Activated CD8-positive, alpha-beta memory T cell treated with anti-CD3 and anti-CD28 coated beads, Interleukin-2, amount 50 U/mL, for 24 hours (primary cell): ENCODE data around the gene MAP1LC3B.
"Not testable (repeated sequence)": the region's sequence is repeated elsewhere in the genome, so short reads cannot be mapped to it uniquely, and the experiment has no call there.

Source experiments
- DNase-seq: peaks from one replicate; pipeline ENCODE4 v3.0.0-alpha.2; 2020; ENCODE audit errors: extremely low read depth

MAP1LC3B gene

GRCh38 chr16:87360862-87361610 is 31.1 kb upstream of the MAP1LC3B start:
- no peak for DNase-seq

GRCh38 chr16:87361916-87362619 is 30.1 kb upstream of the MAP1LC3B start:
- DNase-seq, result no peak

DNA sequence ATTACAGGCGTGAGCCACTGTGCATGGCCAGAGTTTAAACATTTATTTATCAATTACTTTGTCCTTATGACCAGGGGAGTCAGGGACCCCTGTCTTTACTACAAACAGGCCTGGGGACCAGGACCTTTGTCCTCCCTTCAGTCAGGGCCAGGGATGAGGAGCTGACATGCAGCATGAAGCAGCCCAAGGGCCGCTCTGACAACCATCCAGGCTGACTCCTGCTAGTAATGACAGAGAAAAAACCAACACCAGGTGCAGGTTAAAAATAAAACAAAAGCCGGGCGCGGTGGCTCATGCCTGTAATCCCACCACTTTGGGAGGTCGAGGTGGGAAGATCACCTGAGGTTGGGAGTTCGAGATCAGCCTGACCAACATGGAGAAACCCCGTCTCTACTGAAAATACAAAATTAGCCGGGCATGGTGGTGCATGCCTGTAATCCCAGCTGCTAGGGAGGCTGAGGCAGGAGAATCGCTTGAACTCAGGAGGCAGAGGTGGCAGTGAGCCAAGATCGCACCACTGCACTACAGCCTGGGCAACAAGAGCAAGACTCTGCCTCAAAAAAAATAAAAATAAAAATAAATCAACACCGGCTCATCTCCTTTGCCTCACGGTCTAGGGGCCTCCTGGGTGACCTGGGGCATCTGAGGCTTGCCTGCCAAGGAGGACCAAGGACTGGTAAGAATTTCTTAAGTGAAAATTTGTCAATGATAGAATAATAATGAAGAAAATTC is 29.1 kb upstream of the MAP1LC3B start:
- not testable (repeated sequence) for DNase-seq

DNA sequence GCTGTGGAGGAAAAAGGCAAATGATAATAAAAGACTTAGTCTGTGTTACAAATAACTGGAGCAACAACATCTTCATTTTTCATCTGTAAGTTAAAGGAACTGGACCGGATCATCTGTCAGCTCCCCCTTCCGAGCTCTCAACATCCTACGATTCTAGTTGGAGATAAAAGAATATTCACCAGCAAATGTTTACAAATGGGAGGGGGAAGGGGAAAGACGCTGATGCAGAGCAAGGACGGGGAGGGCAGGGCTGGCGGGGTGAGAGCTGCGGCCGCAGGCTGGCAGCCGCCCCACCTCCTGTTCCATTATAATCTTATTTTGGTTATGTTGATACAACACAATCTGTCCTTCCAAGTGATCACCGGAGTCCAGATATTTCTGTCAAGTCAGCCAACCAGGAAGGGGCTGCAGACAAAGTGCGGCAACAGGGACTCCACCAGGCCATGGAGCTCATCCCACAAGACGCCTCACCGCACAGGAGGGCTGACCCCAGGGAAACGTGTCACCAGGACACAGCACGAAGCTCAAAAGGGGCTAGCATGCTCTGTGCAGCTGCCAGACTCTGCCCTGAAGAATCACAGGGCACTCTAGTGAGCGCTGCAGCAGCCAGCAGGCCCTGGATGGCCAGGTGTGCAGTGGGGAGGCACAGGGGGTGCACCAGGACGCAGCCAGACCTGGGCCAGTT is 28.2 kb upstream of the MAP1LC3B start:
- DNase-seq, result no peak

- no peak for DNase-seq
Observed at GRCh38 chr16:87365021-87365713, 27.0 kb upstream of the MAP1LC3B start.

DNA sequence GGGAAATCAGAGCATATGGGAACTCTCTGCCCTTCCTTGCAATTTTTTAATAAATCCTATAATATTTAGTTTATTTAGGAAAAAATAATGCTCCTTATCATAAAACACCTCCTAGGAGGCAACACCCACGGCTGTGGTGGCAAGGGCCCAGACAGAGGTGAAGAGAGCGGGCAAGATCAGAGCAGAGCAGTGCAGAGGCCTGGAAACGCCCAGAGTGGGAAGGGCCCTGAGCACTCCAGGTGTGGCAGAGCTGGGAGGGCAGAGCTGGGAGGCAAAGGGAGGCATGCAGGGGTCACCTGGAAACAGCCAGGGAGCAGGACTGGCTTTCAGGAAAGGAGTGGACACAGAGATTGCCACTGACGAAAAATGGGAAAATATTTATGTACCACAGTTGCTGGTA is 25.8 kb upstream of the MAP1LC3B start:
- no peak for DNase-seq

- no peak for DNase-seq
Observed at GRCh38 chr16:87366930-87367329, 25.2 kb upstream of the MAP1LC3B start.

GRCh38 chr16:87367529-87367928 is 24.6 kb upstream of the MAP1LC3B start:
- DNase-seq, result no peak

DNA sequence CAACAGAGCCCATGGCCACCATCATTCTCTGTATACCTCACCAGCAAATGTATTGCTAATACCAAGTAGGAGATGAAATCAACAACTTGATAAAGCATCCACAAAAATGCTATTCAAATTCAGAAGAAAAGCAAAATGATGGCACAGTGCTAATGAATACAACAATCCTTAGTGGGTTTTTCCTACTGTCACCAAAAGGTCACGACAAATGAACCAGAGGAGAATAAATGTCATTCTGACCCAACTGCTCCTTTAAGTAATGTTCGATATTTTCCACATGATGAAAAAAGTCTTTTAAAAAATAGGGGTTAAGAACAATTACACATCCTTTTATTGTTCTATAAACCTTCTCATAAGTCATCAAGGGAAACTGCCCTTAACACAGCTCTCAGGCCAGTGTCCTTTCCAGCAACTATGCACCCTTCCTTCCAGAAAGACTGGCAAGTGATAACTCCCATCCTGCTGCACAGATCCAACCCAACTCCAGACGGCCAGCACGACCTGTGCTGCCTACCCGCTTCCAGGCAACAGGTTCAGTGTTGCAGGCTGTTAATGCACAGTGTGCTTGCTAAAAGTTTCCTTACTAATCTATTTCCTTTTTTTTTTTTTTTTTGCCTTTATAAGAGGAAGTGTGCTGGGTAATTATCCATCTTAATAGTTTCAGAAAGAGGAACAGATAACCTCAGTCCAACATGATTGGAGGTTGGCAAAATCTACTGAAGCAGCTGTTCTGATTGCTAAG is 23.9 kb upstream of the MAP1LC3B start:
- DNase-seq, result no peak

DNA sequence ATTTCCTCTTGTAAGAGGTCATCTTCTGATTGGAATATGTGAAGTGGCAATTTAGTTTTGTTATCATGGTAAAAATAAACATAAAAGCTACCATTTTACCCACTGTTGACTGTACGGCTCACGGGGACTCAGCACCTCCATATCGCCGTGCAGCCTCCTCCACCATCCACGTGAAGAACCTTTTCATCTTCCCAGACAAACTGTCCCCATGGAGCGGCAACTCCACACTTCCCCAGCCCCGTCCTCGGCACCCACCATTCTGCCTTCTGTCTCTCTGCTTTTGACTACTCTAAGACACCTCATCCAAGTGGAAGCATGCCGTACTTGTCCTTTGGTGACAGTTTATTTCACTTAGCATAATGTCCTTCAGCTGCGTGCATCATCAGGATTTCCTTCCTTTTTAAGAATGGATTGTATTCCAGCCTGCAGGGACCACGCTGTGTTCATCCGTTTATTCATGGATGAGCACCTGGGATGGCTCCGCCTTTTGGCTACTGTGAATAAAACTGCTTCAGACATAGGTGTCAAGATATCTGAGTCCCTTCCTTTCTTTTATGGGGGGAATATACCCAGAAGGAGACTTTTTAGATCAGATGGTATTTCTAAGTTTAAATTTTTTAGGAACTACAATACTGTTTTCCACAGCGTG is 22.9 kb upstream of the MAP1LC3B start:
- DNase-seq, result no peak

GRCh38 chr16:87369796-87370719 is 22.1 kb upstream of the MAP1LC3B start:
- DNase-seq, result no peak

GRCh38 chr16:87371261-87371866 is 20.8 kb upstream of the MAP1LC3B start:
- DNase-seq, result no peak

DNA sequence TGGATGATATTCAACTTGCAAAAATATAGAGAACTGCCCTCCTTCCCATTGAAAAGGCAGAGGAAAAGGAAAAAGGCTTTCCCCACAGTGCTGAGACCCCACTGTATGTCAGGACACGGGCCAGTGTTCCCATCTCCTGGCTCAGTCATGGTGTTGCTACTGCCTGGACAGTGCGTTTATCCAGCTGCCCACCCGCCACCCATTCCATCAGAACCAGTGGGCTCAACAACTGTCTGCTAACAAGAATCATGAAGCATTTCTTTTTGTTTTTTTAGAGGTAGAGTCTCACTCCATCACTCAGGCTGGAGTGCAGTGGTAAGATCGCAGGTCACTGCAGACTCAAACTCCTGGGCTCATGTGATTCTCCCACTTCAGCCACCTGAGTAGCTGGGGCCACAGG is 19.8 kb upstream of the MAP1LC3B start:
- no peak for DNase-seq

DNA sequence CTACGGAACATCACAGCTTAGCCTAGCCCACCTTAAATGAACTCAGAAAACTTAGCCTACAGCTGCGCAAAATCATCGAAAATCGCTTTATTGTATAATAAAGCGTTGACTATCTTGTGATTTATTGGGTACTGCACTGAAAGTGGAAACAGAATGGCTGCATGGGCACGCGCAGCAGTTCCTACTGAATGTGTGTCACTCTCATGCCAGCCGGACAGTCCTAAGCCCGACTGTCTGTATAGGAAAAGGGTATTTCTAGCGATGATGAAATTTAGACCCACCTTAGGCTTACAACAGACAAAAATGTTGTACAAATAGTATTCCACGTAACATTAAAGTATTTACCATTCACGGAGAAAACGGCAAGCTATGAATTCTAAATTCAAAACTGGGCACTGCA is 17.8 kb upstream of the MAP1LC3B start:
- DNase-seq, result no peak

DNA sequence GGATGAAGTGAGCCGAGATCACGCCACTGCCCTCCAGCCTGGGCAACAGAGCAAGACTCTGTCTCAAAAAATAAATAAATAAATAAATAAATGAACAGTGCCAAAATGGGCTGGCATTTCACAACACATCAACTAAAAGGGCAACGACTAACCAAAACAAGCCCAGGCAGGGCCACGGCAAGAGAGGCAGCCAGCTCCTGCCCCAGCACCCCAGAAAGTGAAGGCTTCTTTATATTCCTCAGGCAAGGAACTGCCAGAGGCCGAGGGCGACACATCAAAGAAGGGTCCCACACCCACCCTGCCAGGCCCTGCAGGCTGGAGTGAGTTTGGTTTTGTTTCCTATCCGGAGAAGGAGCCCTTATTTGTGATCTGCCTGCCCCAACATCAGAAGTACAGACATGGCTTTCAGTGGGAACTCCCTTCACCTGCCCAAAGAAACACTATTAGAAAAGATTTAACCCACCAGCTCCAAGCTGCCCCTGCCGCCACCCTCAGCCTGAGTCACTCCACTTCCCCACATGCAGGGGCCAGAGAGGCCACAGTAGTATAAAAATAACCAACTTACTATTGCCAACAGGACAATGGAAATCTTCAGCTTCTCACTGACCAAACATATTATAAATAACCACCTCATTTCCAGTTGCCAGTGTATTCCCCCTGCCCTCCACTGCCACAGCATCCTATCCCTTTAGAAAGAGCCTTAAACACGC is 16.6 kb upstream of the MAP1LC3B start:
- DNase-seq, result no peak

GRCh38 chr16:87376660-87377059 is 15.5 kb upstream of the MAP1LC3B start:
- no peak for DNase-seq

GRCh38 chr16:87379312-87379752 is 12.8 kb upstream of the MAP1LC3B start:
- DNase-seq, result not testable (repeated sequence)

- DNase-seq, result no peak
Observed at GRCh38 chr16:87380403-87380802, 11.7 kb upstream of the MAP1LC3B start.
